ENCODE measurements around the gene ITGA3. TPM values are rescaled to one million over a fixed set of nuclear protein-coding genes. Genes with fewer than 3 reads are reported as not detected.
A peak's percentile ranks its signal among the peaks of the same experiment; 100 is the strongest.

ITGA3 gene
- total and polyA plus RNA-seq, 2 of the 13 experiments (the other 11 are each of a cell fraction or from before 2014, with no cell fraction given) = 0.48 to 0.69 TPM

- TF ChIP-seq, protein P1, sequence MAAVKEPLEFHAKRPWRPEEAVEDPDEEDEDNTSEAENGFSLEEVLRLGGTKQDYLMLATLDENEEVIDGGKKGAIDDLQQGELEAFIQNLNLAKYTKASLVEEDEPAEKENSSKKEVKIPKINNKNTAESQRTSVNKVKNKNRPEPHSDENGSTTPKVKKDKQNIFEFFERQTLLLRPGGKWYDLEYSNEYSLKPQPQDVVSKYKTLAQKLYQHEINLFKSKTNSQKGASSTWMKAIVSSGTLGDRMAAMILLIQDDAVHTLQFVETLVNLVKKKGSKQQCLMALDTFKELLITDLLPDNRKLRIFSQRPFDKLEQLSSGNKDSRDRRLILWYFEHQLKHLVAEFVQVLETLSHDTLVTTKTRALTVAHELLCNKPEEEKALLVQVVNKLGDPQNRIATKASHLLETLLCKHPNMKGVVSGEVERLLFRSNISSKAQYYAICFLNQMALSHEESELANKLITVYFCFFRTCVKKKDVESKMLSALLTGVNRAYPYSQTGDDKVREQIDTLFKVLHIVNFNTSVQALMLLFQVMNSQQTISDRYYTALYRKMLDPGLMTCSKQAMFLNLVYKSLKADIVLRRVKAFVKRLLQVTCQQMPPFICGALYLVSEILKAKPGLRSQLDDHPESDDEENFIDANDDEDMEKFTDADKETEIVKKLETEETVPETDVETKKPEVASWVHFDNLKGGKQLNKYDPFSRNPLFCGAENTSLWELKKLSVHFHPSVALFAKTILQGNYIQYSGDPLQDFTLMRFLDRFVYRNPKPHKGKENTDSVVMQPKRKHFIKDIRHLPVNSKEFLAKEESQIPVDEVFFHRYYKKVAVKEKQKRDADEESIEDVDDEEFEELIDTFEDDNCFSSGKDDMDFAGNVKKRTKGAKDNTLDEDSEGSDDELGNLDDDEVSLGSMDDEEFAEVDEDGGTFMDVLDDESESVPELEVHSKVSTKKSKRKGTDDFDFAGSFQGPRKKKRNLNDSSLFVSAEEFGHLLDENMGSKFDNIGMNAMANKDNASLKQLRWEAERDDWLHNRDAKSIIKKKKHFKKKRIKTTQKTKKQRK (IDR thresholded peaks at IDR 0.05; ENCODE audit: low read length) = no peak
- TF ChIP-seq SOX6 (IDR thresholded peaks at IDR 0.05) (no peak), SOX6 (CRISPR knock-in tag; IDR thresholded peaks at IDR 0.05) (peak; percentile 74), ZNF138 (CRISPR knock-in tag; IDR thresholded peaks at IDR 0.05; ENCODE audit: low read depth) (no peak; the same call in 1 of the 2 replicates), ARID5B (CRISPR knock-in tag; IDR thresholded peaks at IDR 0.05) (peak; percentile 61), ZNF773 (CRISPR knock-in tag; IDR thresholded peaks at IDR 0.05; ENCODE audit: borderline replicate concordance) (no peak), ZNF468 (CRISPR knock-in tag; IDR thresholded peaks at IDR 0.05) (peak; percentile 54; the same call in 1 of the 2 replicates), AKAP8 (CRISPR knock-in tag; IDR thresholded peaks at IDR 0.05) (peak; percentile 78), ASH2L (IDR thresholded peaks at IDR 0.05; ENCODE audit: insufficient read length, low read depth, low read length) (peak; percentile 48), TEF (CRISPR knock-in tag; IDR thresholded peaks at IDR 0.05) (no peak), CSRNP1 (CRISPR knock-in tag; IDR thresholded peaks at IDR 0.05) (peak; percentile 80), NR2F2 (IDR thresholded peaks at IDR 0.05; ENCODE audit: borderline replicate concordance, low read depth) (peak; percentile 22; the same call in 1 of the 2 replicates), ZNF839 (CRISPR knock-in tag; IDR thresholded peaks at IDR 0.05; ENCODE audit: borderline replicate concordance) (peak; percentile 80; the same call in 1 of the 2 replicates), ZBTB21 (CRISPR knock-in tag; IDR thresholded peaks at IDR 0.05) (0 out of 2 replicates have a peak, but pooled peaks have one; percentile 15), ZFP36 (IDR thresholded peaks at IDR 0.05; ENCODE audit: borderline replicate concordance, low read depth, low read length, partially characterized antibody) (no peak), YY1 (IDR thresholded peaks at IDR 0.05; ENCODE audit: insufficient read depth, insufficient replicate concordance, low read depth, low read length) (peak; percentile 73), NAIF1 (CRISPR knock-in tag; IDR thresholded peaks at IDR 0.05; ENCODE audit: borderline replicate concordance) (no peak)
- TF ChIP-seq, protein P2, sequence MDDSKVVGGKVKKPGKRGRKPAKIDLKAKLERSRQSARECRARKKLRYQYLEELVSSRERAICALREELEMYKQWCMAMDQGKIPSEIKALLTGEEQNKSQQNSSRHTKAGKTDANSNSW (CRISPR knock-in tag; IDR thresholded peaks at IDR 0.05; ENCODE audit: borderline replicate concordance) = no peak
These were observed 39.1 kb downstream of the ITGA3 start, which contains the start of gene PDK2 (continued) for GRCh38 chr17:50094753-50095619.
